HepG2 (cell line): ENCODE results near the gene RPS6KB1. TPM values are rescaled to one million over a fixed set of nuclear protein-coding genes. Genes with fewer than 3 reads are reported as not detected.

Source experiments
- ATF2 ChIP-seq: sonication (generic); formaldehyde crosslinking; IDR thresholded peaks from 2 replicates; pipeline ENCODE4 v1.4.0; 2020; ENCODE audit warnings: missing genetic modification reagents
- DNMT1 ChIP-seq: sonication (generic); formaldehyde crosslinking; IDR thresholded peaks from 2 replicates; pipeline ENCODE4 v1.5.1; 2020; ENCODE audit warnings: mild to moderate bottlenecking, missing genetic modification reagents
- HES4 ChIP-seq: sonication (generic); formaldehyde crosslinking; IDR thresholded peaks from 2 replicates; pipeline ENCODE4 v1.9.0; 2021; ENCODE audit warnings: mild to moderate bottlenecking, missing genetic modification reagents, borderline replicate concordance
- KDM5A ChIP-seq: fragments of 200-600 bp; sonication (generic); IDR thresholded peaks from 2 replicates; pipeline ENCODE4 v1.7.0; 2018; ENCODE audit warnings: antibody characterized with exemption, mild to moderate bottlenecking, low read length, borderline replicate concordance
- MIXL1 ChIP-seq: IDR thresholded peaks from 2 replicates; pipeline ENCODE4 v1.6.1; 2016
- MNT ChIP-seq: fragments of 450-650 bp; IDR thresholded peaks from 2 replicates; pipeline ENCODE4 v1.6.1; 2016
- MYNN ChIP-seq: sonication (generic); formaldehyde crosslinking; IDR thresholded peaks from 2 replicates; pipeline ENCODE4 v1.4.0; 2020; ENCODE audit warnings: mild to moderate bottlenecking, low read depth, missing genetic modification reagents
- NCOA1 ChIP-seq: sonication (generic); formaldehyde crosslinking; IDR thresholded peaks from 2 replicates; pipeline ENCODE4 v1.9.0; 2021; ENCODE audit warnings: missing genetic modification reagents
- NFE2L1 ChIP-seq: sonication (generic); formaldehyde crosslinking; IDR thresholded peaks from 2 replicates; pipeline ENCODE4 v1.4.0; 2020; ENCODE audit warnings: missing genetic modification reagents, mild to moderate bottlenecking, borderline replicate concordance
- NKX3-1 ChIP-seq: sonication (generic); formaldehyde crosslinking; IDR thresholded peaks from 2 replicates; pipeline ENCODE4 v1.5.0; 2020; ENCODE audit warnings: missing genetic modification reagents
- PAX8 ChIP-seq: sonication (generic); formaldehyde crosslinking; IDR thresholded peaks from 2 replicates; pipeline ENCODE4 v1.8.0; 2022; ENCODE audit warnings: mild to moderate bottlenecking, missing genetic modification reagents, borderline replicate concordance
- PHF5A ChIP-seq: IDR thresholded peaks from one replicate; pipeline ENCODE4 v1.6.1; 2018; ENCODE audit warnings: low read depth, missing genetic modification reagents; ENCODE audit not compliant: unreplicated experiment
- POLR2G ChIP-seq: fragments of 200-400 bp; formaldehyde crosslinking; IDR thresholded peaks from 2 replicates; pipeline ENCODE4 v1.6.1; 2018; ENCODE audit warnings: mild to moderate bottlenecking, low read depth, low read length, moderate library complexity
- RAD21 ChIP-seq: fragments of 450-650 bp; formaldehyde crosslinking; IDR thresholded peaks from 2 replicates; pipeline ENCODE4 v1.5.0; 2020; ENCODE audit warnings: mild to moderate bottlenecking
- TFDP1 ChIP-seq: IDR thresholded peaks from 2 replicates; pipeline ENCODE4 v1.6.1; 2016; ENCODE audit warnings: missing compliant biosample characterization, missing genetic modification reagents, borderline replicate concordance
- U2AF1 ChIP-seq: fragments of 200-400 bp; formaldehyde crosslinking; optimal IDR thresholded peaks from 2 replicates; pipeline ENCODE3; 2017; ENCODE audit warnings: mild to moderate bottlenecking, low read depth, low read length
- ZEB1 ChIP-seq: IDR thresholded peaks from 2 replicates; pipeline ENCODE4 v1.6.1; 2012; ENCODE audit warnings: mild to moderate bottlenecking, low read depth, inconsistent platforms; ENCODE audit not compliant: insufficient replicate concordance
- ZFX ChIP-seq: sonication (generic); formaldehyde crosslinking; IDR thresholded peaks from 2 replicates; pipeline ENCODE4 v1.4.0; 2020; ENCODE audit warnings: mild to moderate bottlenecking, low read depth, missing genetic modification reagents, moderate library complexity
- ZMYM3 ChIP-seq: sonication (generic); formaldehyde crosslinking; IDR thresholded peaks from 2 replicates; pipeline ENCODE4 v1.5.1; 2020; ENCODE audit warnings: mild to moderate bottlenecking, missing genetic modification reagents
- ZNF263 ChIP-seq: sonication (generic); formaldehyde crosslinking; IDR thresholded peaks from 2 replicates; pipeline ENCODE4 v1.4.0; 2020; ENCODE audit warnings: missing genetic modification reagents
- ZNF431 ChIP-seq: sonication (generic); formaldehyde crosslinking; IDR thresholded peaks from 2 replicates; pipeline ENCODE4 v1.9.0; 2022; ENCODE audit warnings: missing genetic modification reagents, low read depth, mild to moderate bottlenecking, borderline replicate concordance
- ZNF441 ChIP-seq: sonication (generic); formaldehyde crosslinking; IDR thresholded peaks from 2 replicates; pipeline ENCODE4 v1.7.0; 2021; ENCODE audit warnings: missing genetic modification reagents, borderline replicate concordance
- ZNF552 ChIP-seq: sonication (generic); formaldehyde crosslinking; IDR thresholded peaks from 2 replicates; pipeline ENCODE4 v1.9.0; 2022; ENCODE audit warnings: missing genetic modification reagents, mild to moderate bottlenecking, borderline replicate concordance
- ZNF660 ChIP-seq: sonication (generic); formaldehyde crosslinking; IDR thresholded peaks from 2 replicates; pipeline ENCODE4 v1.5.1; 2020; ENCODE audit warnings: mild to moderate bottlenecking, low read depth, missing genetic modification reagents, borderline replicate concordance
- ZSCAN29 ChIP-seq: sonication (generic); formaldehyde crosslinking; conservative IDR thresholded peaks from 2 replicates; pipeline ENCODE4 v1.4.0; 2020; ENCODE audit warnings: mild to moderate bottlenecking, missing genetic modification reagents
- polyA plus RNA-seq, 8 experiments: library from polyadenylated mRNA; depleted of rRNA in 3 of 8; stranded (reverse) in 7 of 8; unstranded in 1 of 8; fragments of >200 nt; fragmentation: Illumina TruSeq in 4 of 8; extraction: Trizol in 4 of 8; gene quantifications; 2 replicates each; pipeline versions ENCODE4 v1.2.1 to v1.2.3, GENCODE V29; 2011 to 2016; ENCODE audit warnings: low read depth in 4 of 8, missing spikeins in 1 of 8, mixed read lengths in 1 of 8; ENCODE audit not compliant: insufficient read depth in 1 of 8
- total RNA-seq, 5 experiments: library from RNA; depleted of rRNA; stranded (reverse); fragments of >200 nt; fragmentation: Illumina TruSeq; extraction: Trizol; gene quantifications; 2 replicates each; pipeline ENCODE4 v1.2.3, GENCODE V29; 2016; ENCODE audit warnings: low read depth in 1 of 5

Gene RPS6KB1
- total and polyA plus RNA-seq, 2 of the 13 experiments (the other 11 are each of a cell fraction or from before 2014, with no cell fraction given) = 16.5 to 42.2 TPM

- no peak for TF ChIP-seq MNT
- no peak for TF ChIP-seq ZNF660 (CRISPR knock-in tag)
- TF ChIP-seq HES4 (CRISPR knock-in tag) = peak; percentile 59; the same call in 1 of the 2 replicates
- peak; percentile 85 for TF ChIP-seq MIXL1 (CRISPR knock-in tag)
- peak; percentile 8; the same call in 1 of the 2 replicates for TF ChIP-seq NCOA1 (CRISPR knock-in tag)
- no peak for TF ChIP-seq NKX3-1 (CRISPR knock-in tag)
- TF ChIP-seq RAD21 = 0 out of 2 replicates have a peak, but pooled peaks have one; percentile 9
- TF ChIP-seq ZNF431 (CRISPR knock-in tag) = no peak
- no peak for TF ChIP-seq TFDP1 (CRISPR knock-in tag)
- peak; percentile 50 for TF ChIP-seq U2AF1
- TF ChIP-seq MYNN (CRISPR knock-in tag) = 0 out of 2 replicates have a peak, but pooled peaks have one; percentile 15
- 0 out of 2 replicates have a peak, but pooled peaks have one; percentile 6 for TF ChIP-seq DNMT1 (CRISPR knock-in tag)
- TF ChIP-seq ZEB1 = no peak
- peak; percentile 56; the same call in 1 of the 2 replicates for TF ChIP-seq ZSCAN29
- no peak for TF ChIP-seq ZFX (CRISPR knock-in tag)
- TF ChIP-seq ZNF263 (CRISPR knock-in tag) = no peak
- no peak for TF ChIP-seq NFE2L1
- 0 out of 2 replicates have a peak, but pooled peaks have one; percentile 19 for TF ChIP-seq PAX8
- TF ChIP-seq POLR2G = peak; percentile 80
- peak; percentile 84 for TF ChIP-seq ZMYM3
- no peak for TF ChIP-seq ZNF552 (CRISPR knock-in tag)
- no peak for TF ChIP-seq ATF2
- TF ChIP-seq KDM5A = peak; percentile 54; the same call in 1 of the 2 replicates
- TF ChIP-seq ZNF441 (CRISPR knock-in tag) = peak; percentile 34; the same call in 1 of the 2 replicates
- peak; percentile 38 for TF ChIP-seq PHF5A
These were observed 534 bp upstream of the RPS6KB1 start (continued) for GRCh38 chr17:59892251-59892923.
